VCaP (cell line): Measurements from ENCODE around the gene USP3.

Experiments used
- H3K27ac ChIP-seq: fragments of 450-650 bp; 2 replicates; pipeline ENCODE4 v1.5.1; 2017
- TF ChIP-seq, protein P1 (sequence below): fragments of 450-650 bp; conservative IDR thresholded peaks from 2 replicates; pipeline ENCODE4 v1.5.1; 2017; ENCODE audit warnings: mild to moderate bottlenecking, moderate library complexity

Gene USP3

DNA sequence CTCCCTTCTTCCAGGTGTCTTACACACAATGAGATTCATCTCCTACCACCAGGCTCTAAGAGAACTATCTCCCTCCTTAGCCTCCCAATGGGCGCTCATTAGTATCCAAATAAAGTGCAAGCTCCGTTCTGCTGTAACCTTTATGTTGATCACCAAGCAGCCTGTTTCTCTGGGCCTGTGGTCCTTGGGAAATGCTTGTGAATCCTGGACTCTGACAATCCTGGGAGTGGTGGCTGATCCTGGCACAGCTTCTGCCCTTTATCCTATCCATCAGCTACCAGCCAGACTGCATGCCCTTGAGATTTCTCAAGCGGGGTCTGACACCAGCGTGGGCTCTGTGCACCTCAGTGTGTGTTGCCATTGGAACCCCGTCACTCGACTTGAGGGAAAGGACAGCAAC, 26.1 kb upstream of the USP3 start:
- TF ChIP-seq, protein P1, sequence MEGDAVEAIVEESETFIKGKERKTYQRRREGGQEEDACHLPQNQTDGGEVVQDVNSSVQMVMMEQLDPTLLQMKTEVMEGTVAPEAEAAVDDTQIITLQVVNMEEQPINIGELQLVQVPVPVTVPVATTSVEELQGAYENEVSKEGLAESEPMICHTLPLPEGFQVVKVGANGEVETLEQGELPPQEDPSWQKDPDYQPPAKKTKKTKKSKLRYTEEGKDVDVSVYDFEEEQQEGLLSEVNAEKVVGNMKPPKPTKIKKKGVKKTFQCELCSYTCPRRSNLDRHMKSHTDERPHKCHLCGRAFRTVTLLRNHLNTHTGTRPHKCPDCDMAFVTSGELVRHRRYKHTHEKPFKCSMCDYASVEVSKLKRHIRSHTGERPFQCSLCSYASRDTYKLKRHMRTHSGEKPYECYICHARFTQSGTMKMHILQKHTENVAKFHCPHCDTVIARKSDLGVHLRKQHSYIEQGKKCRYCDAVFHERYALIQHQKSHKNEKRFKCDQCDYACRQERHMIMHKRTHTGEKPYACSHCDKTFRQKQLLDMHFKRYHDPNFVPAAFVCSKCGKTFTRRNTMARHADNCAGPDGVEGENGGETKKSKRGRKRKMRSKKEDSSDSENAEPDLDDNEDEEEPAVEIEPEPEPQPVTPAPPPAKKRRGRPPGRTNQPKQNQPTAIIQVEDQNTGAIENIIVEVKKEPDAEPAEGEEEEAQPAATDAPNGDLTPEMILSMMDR = no peak
- no peak overlapping the region for H3K27ac ChIP-seq

DNA sequence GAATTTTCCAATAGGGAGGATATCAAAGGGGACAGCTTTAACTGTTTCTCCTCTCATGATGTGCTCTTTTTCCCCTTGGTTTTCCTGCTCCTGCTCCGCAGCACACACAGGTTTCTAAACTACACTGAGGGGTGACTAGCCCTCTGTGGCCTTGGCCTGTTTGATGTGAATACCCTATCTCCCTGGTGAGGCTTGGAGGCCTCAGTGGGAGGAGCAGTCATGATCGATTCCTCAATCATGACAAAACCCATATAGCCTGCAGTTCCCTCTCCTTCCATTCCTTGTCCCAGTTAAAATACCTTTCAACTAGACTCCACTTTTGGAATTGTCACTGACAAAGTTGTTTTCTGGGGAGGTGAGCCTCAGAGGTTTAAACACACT, 24.0 kb upstream of the USP3 start:
- TF ChIP-seq, protein P1 = no peak
- H3K27ac ChIP-seq = no peak overlapping the region

DNA sequence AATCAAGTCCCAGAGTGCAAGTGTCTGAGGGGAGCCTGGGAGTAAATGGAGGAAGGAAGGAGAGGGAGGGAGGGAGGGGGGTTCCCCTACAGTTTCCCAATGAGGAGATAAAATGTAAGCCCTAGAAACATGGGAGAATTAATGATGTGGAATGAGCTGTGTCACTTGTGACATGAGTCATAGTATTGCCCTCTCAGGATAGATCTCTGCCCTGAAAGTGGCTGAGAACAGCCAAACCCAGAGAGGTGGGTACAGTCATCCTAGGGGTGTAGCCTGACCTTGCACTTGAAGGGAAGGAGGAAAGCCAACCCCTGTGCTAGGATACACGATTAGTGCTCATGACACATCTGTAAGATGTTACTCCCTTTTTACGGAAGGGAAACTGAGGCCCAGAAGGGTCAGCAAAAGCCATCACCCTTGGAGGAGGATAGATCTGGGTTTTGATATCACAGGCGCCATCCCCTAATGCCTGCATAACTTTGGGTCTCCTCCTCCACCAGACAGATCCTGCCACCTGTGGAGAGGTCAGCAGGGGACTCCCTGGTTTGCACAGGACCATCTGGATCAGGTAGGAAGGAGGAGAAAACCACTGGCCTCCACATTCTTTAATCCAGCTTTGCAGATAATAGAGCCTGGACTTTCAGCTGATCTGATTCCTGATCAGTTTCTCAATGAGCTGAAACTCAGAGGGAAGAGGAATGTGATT, 23.1 kb upstream of the USP3 start:
- no peak overlapping the region for H3K27ac ChIP-seq
- TF ChIP-seq, protein P1 = no peak

DNA sequence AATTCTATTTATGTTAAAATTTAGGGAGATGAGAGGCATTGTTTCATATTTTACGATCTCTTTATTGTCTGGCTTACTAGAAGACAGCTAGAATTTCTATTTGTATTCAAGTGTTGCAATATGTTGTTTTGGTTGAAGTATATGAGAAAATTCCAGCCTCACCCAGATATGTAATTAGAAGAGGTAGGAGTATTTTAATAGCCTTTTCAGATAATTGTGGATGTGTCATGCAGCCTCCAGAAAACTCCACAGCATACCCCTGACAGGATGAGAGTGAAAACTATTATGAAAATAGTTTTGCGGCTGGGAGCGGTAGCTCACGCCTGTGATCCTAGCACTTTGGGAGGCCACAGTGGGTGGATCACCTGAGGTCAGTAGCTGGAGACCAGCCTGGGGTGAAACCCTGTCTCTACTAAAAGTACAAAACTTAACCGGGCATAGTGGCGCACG, 21.5 kb upstream of the USP3 start:
- no peak overlapping the region for H3K27ac ChIP-seq
- TF ChIP-seq, protein P1 = no peak

DNA sequence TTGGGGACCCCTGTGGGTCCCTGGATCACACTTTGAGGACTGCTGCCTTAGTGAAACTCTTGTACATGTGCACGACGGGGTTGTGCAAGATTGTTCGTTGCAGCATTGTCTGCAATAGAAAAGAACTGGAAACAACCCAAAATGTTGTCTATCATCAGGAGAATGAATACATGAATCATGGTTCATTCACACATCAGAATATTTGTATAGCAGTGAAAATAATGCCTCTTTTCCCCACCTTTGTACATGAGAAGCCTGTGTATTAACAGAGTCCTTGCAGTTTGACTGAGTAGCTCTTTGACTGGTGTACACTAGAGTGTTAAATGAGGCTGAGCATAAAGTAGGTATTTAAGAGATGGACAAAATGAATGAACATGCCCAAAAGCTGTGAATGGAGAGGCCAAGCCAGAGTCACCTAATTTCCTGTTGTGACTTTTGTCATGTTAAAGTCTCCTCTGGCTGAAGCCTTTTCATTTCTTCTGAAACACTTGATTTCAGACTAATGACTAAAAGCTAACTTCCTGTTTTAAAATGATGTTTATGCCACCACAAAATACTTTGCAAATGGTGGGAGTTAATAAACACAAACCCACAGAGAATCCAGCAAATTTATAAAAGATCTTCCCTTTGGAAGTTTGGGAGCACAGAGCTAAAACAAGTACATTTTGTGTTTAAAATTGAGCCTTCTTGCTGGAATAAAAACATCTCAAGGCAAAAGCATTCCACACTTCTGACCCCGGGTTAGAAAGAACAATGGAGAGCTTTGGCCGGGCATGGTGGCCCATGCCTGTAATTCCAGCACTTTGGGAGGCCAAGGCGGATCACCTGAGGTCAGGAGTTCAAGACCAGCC, 20.6 kb upstream of the USP3 start:
- TF ChIP-seq, protein P1 = no peak
- H3K27ac ChIP-seq = no peak overlapping the region

DNA sequence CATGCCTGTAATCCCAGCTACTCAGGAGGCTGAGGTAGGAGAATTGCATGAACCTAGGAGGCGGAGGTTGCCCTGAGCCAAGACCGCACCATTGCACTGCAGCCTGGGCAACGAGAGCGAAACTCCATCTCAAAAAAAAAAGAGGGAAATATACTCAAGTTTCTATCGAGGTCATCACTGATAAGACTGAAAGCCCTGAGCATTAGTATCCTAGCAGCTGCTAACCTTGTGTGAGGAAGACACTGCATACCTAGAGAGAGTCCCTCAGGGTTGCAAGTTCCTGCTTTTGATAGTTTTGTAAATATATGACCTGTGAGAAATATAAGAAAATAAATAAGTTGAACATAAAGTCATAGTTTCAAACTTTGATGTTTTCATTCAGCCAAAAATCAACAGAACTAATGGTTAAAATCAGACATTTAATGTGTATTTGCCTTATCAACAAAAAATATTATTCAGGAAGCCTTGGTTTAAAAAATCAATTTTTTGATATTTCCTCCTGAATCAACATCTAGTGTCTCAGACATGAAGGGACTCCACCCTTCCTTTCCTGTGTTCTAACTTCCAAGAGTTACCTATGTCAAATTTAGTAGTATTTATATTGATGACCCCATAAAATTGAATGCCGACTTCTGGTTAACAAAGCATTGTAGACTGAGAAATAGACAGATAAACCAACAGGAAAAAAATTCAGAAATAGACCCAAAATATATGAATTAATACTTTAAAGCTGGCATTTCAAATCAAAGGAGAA, 19.8 kb upstream of the USP3 start:
- TF ChIP-seq, protein P1 = no peak
- H3K27ac ChIP-seq = no peak overlapping the region
